GM19099 (cell line): ENCODE data around the gene GNB2.

Experiments used
- POLR2A ChIP-seq: IDR thresholded peaks from 3 replicates; pipeline ENCODE4 v1.6.1; 2011; ENCODE audit warnings: low read depth; ENCODE audit not compliant: insufficient read length; ENCODE audit errors: extremely low read depth

GNB2 gene

GRCh38 chr7:100649826-100650565, 23.5 kb upstream of the GNB2 start:
- TF ChIP-seq POLR2A: no peak

- TF ChIP-seq POLR2A: no peak
Observed at GRCh38 chr7:100654908-100655831, 18.4 kb upstream of the GNB2 start.

GRCh38 chr7:100655908-100656674, 17.4 kb upstream of the GNB2 start, which contains the start of gene ACTL6B:
TSS of gene ACTL6B (minus strand) at chr7:100656448. CDS start at chr7:100656354, 94 bp downstream.
- no peak for TF ChIP-seq POLR2A

GRCh38 chr7:100665168-100665726, 8.3 kb upstream of the GNB2 start:
- TF ChIP-seq POLR2A: no peak

GRCh38 chr7:100667331-100668068, 6.0 kb upstream of the GNB2 start:
- TF ChIP-seq POLR2A: no peak

- TF ChIP-seq POLR2A: no peak
Observed at GRCh38 chr7:100668069-100668449, 5.5 kb upstream of the GNB2 start.

- TF ChIP-seq POLR2A: no peak
Observed at GRCh38 chr7:100670074-100670473, 3.5 kb upstream of the GNB2 start.

- no peak for TF ChIP-seq POLR2A
Observed at GRCh38 chr7:100671353-100672327, 1.9 kb upstream of the GNB2 start.

GRCh38 chr7:100673942-100674410, 436 bp downstream of the GNB2 start:
- peak; percentile 48 for TF ChIP-seq POLR2A

GRCh38 chr7:100674411-100675104, 1.0 kb downstream of the GNB2 start:
- no peak for TF ChIP-seq POLR2A

GRCh38 chr7:100675105-100675451, 1.5 kb downstream of the GNB2 start:
- TF ChIP-seq POLR2A: no peak

GRCh38 chr7:100675581-100676350, 2.2 kb downstream of the GNB2 start:
- no peak for TF ChIP-seq POLR2A
